Femur (tissue), 1 donor: ENCODE measurements around the gene TEX44.
"Not testable (repeated sequence)": the region's sequence is repeated elsewhere in the genome, so short reads cannot be mapped to it uniquely, and the experiment has no call there.

Experiments used
- DNase-seq: peaks from one replicate; pipeline ENCODE4 v3.0.0-alpha.2; 2017

The TEX44 gene

GRCh38 chr2:231571661-231572191 lies 20.9 kb upstream of the TEX44 start:
- no peak for DNase-seq

DNA sequence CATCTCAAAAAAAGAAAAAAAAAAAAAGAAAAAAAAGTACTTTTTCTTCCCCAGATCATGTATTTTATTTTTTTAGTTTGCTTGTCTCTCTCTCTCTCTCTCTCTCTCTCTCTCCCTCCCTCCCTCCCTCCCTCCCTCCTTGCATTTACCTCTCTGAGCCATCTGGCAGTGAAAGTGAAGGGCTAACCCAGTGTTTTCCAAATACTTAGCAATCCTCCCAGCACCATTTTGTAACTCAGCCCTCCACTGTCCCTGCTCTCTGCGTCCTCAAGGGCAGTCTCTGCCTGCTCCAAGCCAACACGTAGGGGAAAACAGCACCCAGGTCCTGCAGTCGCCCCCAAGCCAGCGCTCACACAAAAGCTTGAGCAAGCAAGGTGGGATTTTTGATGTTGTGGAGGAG lies 19.6 kb upstream of the TEX44 start:
- DNase-seq: no peak

DNA sequence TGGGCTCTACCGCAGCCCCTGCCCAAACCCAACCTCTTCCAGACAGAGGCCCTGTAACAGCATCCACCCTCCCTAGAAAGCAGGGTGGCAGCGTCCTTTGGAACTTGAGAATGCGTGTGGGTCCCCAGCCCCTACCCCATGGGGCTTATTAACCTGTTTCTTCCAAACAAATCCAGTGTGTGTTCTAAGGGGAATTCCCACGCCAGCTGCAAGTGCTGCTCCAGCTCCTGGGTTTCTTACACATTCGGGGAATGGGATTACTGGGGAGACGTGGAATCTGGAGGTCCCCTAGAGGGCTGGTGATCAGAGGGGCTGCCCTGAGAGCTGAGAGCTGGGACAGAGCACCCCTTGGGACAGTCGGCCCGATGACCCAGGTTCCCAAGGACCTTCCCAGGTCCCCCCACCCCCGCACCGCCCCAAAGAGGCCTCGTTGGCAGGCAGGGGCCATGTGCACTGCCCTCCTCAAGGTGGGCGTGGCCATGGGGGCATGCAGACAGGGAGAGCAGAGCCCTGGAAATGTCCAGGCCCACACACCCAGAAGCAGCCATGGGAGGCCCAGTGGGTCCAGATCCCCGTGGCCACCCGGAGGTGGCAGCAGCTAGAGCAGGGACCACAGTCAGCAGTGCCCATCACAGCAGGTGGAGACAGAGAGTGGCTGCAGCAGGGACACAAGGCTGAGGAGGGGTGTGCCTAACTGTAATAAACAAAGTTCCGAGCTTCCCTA lies 18.8 kb upstream of the TEX44 start:
- DNase-seq: no peak

DNA sequence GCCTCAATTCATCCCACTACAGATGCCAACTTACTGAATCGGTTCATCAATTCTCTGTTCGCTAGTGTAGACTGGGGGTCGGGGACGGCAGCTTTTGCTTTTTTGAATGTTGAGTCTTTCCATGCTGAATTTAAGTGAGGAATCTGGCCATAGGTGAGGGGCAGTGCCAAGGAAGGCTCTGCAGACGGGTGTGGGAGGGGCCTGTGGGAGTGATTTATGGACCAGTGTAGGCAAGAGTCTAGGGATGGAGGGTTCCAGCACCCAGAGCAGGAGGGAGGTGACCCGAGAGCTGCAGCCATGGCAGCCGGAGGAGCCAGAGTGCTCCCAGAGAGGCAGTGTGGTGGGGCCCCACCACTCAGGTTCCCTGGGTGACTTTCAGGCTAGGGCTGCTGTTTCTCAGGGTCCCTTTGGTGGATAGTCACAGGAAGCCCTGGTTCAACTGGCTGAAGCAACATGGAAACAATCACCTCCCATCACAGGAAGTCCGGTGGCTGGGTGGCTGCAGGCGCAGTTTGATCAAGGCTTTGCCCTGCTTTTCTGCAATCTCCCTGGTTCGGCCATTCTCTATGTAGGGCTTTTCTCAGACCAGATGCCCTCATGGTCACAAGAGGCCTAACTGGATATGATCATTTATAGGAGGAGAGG lies 16.9 kb upstream of the TEX44 start:
- no peak for DNase-seq

DNA sequence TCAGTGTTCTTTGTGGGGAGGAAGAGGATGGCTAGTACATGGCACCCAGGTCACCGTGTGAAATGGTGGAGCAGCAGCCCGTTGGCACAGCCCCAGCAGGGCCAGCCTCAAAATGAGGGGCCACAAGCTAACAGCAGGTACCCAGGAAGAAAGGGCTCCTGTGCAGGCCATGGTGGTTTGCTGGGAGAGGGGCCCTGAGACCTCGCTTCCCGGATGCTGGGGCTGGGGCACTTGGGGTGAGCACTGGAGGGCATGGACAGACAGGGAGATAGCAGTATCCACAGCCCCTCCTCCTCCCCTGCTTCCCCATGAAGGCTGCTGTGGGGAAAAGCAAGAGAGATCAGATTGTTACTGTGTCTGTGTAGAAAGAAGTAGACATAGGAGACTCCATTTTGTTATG lies 16.2 kb upstream of the TEX44 start:
- no peak for DNase-seq

- DNase-seq: not testable (repeated sequence)
Observed at GRCh38 chr2:231578655-231579054, 14.0 kb upstream of the TEX44 start.

GRCh38 chr2:231579560-231579959 lies 13.1 kb upstream of the TEX44 start:
- no peak for DNase-seq

DNA sequence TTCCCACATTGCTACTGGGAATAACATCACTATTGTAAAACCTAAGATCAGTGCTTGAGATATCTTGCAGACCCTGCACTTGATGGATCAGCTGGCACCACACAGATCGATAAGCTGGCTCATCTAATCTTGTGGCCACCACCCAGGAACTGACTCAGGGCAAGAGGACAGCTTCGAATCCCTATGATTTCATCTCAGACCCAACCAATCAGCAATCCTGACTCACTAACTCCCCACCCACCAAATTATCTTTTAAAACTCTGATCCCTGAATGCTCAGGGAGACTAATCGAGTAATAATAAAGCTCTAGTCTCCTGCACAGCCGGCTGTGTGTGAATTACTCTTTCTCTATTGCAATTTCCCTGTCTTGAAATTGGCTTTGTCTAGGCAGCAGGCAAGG lies 11.3 kb upstream of the TEX44 start:
- no peak for DNase-seq

GRCh38 chr2:231583982-231584381 lies 8.7 kb upstream of the TEX44 start:
- DNase-seq: no peak

DNA sequence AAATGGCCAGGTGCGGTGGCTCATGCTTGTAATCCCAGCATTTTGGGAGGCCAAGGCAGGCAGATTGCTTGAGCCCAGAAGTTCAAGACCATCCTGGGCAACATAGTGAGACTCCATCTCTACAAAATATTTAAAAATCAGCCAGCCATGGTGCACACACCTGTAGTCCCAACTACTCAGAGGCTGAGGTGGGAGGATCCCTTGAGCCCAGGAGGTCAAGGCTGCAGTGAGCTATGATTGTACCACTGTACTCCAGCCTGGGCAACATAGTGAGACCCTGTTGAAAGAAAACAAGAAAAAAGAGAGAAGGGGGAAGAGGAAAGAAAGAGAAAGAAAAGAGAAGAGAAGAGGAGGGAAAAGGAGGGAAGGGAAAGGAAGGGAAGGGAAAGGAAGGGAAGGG lies 4.9 kb upstream of the TEX44 start:
- not testable (repeated sequence) for DNase-seq

DNA sequence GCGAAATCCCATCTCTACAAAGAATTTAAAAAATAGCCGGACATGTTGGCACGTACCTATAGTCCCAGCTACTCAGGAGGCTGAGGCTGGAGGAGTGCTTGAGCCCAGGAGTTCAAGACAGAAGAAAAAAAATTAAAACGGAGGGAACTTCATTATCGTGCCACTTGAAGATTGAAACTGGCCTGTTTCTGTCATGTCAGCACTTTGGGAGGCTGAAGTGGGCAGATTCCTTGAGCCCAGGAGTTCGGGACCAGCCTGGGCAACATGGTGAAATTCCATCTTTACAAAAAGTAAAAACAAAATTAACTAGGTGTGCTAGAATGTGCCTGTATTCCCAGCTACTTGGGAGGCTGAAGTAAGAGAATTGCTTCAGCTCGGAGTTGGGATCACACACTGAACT lies 3.0 kb upstream of the TEX44 start:
- DNase-seq: no peak

- DNase-seq: no peak
Observed at GRCh38 chr2:231590614-231591013, 2.0 kb upstream of the TEX44 start.

- no peak for DNase-seq
Observed at GRCh38 chr2:231593666-231594065, 1.0 kb downstream of the TEX44 start.

DNA sequence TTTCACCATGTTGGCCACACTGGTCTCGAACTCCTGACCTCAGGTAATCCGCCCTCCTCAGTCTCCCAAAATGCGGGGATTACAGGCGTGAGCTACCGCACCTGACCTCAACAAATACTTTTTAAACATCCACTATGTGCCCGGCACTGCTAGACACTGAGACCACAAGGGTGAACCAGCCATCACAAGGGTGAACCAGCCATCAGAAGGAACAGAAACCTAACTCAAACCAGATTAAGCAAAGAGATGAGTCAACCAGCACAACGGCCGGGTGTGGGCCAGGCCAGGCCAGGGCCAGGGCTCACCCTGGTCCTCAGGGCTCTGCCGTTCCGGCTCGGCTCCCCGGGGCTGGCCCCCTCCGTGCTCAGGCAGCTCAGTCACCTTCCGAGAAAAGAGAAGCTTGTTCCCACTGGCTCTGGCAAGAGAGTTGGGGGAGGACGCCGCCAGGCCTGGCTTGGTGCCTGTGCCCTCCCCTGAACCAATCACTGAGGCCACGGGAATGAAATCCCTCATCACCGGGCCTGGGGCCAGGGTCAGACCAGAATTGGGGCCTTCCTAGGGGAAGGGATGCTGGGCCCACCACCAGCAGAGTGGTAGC lies 4.4 kb downstream of the TEX44 start:
- peak; percentile 78 for DNase-seq

DNA sequence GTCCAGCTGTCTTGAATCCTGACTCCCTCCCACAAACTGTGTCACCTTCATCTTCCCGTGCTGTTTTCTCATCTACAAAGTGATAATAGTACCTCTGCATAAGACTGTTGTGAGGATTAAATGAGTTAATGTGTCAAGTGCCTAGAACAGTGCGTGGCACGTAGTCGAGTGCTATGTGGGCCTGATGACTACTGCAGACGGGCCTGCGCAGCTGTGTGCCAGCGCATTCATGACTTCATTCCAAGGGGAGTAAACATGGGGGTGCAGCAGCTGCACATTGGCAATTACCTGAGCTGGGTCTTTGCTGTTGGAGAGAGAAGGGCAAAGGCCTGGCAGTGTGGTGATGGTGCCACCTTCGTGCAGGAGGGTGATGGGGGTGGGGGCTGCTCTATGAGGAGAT lies 5.0 kb downstream of the TEX44 start:
- DNase-seq: peak; percentile 42

DNA sequence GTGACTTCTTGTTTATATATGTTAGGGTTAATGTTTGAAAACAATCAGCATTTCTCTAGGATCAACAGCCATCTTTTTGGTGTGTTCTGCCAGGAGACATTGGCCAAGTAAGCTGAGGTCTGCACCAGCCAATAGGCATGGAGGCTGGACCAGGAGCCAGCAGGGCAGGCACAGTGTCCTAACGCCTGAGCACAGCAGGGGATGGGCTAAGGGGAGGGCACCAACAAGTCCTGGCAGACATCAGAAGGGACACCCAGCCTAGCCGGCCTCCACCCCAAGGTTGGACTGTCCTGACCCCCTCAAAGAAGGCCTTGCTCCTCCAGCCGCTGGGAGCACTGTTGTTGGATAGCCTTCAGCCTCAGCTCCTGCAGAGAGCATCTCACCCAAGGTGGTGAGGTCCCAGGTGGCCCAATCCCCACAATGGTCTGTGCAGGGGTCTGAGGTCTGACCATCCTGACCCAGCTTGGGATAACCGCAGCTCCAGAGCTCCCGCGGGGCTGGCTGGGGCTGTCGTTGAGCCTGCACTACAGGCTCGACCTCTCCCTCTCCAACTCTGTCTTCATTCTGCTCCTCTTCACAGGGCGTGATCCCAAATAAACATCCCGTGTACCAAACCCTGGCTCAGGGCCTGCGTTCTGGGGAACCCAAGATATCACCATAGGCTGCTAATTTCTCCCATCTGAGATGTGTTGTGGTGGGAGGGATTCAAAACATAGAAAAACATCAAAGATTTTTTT lies 8.1 kb downstream of the TEX44 start:
- no peak for DNase-seq

DNA sequence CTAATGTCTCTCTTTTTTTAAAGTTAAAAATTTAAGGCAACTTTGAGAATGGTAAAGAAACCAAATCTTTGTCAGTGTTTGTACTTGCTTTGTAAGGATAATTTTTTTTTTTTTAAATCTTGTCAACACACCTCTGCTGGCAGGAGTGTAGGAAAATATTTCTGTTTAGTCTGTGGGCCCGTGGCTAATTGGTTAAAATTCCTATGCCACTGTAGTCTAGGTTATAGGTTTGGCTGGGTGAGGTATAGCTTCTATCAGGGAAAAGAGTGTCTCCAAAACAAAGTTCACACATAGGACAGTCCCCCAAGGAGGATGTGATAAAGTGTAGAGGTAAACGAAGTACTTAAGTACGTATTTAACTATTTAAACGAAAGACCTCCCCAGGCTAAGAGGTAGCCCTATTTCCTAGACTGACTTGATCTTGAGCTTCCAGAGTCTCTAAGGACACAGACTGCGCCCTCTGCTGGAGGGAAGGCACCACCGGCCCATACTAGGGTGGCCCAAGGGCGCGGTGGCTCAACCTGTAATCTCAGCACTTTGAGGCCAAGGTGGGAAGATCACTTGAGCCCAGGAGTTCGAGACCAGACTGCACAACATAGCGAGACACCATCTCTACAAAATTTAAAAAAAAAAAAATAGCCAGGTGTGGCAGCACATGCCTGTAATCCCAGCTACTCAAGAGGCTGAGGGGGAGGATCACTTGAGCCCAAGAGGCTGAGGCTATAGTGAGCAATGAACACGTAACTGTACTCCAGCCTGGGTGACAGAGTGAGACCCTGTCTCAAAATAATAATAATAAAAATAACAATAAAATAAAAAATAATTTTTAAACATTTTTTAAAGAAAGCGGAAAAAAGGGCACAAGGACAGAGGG lies 8.9 kb downstream of the TEX44 start:
- DNase-seq: peak; percentile 84

DNA sequence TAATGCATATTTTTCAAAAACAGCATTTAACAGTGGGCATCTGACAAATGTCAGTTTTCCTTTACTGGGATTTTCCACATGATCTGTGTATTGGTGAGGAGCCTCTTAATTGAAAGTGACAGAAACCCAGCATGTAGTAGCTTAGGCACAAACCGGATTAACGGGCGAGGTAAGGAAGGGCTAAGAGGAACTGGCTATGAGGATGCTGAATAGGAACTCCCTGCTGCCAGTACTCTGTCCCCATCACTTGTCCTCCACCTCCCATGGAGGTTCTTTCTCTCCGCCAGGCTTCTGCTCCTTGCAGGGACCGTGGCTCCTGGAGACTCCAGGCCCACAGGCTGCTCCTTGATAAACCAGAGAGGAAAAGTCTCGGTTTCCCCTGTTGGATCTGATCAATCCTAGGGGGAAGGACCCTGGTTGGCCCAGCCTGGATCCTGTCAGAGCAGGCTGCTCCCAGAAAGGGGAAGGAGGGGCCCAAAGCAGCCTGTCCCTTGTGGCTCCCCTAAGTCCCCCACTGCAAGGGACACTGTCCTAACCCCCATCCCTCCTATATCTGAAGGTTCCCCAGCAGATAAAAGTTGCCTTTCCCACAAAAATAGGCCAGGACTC lies 10.3 kb downstream of the TEX44 start:
- no peak for DNase-seq

- DNase-seq: peak; percentile 79
Observed at GRCh38 chr2:231604101-231604684, 11.5 kb downstream of the TEX44 start.

DNA sequence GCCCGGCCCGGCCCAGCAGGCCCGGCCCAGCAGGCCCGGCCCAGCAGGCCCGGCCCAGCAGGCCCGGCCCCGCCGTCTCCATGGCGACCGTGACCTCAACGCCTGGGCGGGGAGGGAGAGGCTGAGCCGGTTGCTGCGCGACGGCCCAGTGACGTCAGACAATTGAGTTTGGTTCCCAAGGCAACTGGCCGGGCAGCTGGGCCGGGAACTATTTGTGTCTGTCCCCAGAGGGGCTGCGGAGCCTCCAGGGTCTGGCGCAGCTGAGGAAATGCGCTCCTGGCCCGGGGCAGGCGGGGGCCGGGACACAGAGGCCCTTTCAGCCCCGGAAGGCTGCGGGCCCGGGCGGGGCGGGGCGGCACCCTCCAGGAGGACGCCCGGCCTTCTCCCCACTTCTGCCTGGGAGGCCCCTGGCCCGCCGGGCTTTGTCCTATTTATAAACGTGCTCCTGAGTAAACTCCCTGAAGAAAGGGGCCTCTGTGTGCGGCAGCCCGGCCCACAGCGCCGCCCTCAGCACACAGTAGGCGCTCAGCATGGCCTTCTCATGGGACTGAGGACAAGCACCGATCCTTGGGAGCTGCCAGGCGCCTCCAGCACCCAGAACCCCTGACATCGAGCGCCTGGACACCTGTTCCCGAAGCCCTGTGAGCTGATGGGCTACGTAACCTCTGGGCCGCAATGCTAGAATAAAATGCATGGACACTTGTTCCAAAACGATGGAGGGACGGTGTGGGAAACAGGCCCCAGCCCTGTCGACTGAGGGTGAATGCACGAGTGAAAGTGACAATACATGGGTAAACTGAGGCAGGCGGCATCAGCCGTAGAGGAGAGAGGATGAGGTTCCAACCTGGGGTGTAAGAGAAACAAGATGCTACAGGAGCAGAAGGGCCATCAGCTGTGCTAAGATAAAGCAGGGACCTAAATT lies 12.3 kb downstream of the TEX44 start:
- DNase-seq: peak; percentile 99
